H1 (cell line): Measurements from ENCODE around the gene GPR161. TPM values are rescaled to one million over a fixed set of nuclear protein-coding genes. Genes with fewer than 3 reads are reported as not detected.

Experiments used
- CEBPB ChIP-seq: IDR thresholded peaks from 2 replicates; pipeline ENCODE4 v1.6.1; 2012; ENCODE audit warnings: low read depth, low read length
- CHD2 ChIP-seq: IDR thresholded peaks from 2 replicates; pipeline ENCODE4 v1.6.1; 2012; ENCODE audit warnings: low read length, improper control_type of control experiment
- PHF8 ChIP-seq: fragments of 200-600 bp; sonication (generic); conservative IDR thresholded peaks from 2 replicates; pipeline ENCODE4 v1.7.1; 2012; ENCODE audit warnings: low read depth, mild to moderate bottlenecking, inconsistent platforms, low read length, moderate library complexity
- RNF2 ChIP-seq: fragments of 200-900, 300-1000 bp; sonication (generic); IDR thresholded peaks from 2 replicates; pipeline ENCODE4 v1.7.1; 2016; ENCODE audit warnings: borderline replicate concordance, low read depth, mild to moderate bottlenecking, antibody characterized with exemption, low read length; ENCODE audit not compliant: poor library complexity, severe bottlenecking; ENCODE audit errors: missing control alignments
- polyA plus RNA-seq, 7 experiments: library from polyadenylated mRNA; depleted of rRNA in 3 of 7; stranded (reverse) in 5 of 7; unstranded in 2 of 7; fragments of >200 nt in 5 of 7; fragments of 200-250 nt in 2 of 7; gene quantifications; 1 replicate in 5 of 7; 2 replicates in 1 of 7; 4 replicates in 1 of 7; pipeline versions ENCODE4 v1.2.1 to v1.2.3, GENCODE V29; 2011 to 2013; ENCODE audit warnings: missing spikeins in 2 of 7, mixed read lengths in 2 of 7
- total RNA-seq: library from RNA; stranded (reverse); fragmentation: NEBNext Ultra II Directional; extraction: Animal tissue kit (Norgen Biotek cat#: 25700); gene quantifications from 2 replicates; pipeline ENCODE4 v1.2.1, GENCODE V29; 2021
- TF ChIP-seq, protein P1 (sequence below): IDR thresholded peaks from 2 replicates; pipeline ENCODE4 v1.6.1; 2012; ENCODE audit warnings: low read length, inconsistent platforms

The GPR161 gene
- total and polyA plus RNA-seq, 2 of the 8 experiments (the other 6 are each of a cell fraction or from before 2014, with no cell fraction given) = 13.7 to 16.8 TPM

DNA sequence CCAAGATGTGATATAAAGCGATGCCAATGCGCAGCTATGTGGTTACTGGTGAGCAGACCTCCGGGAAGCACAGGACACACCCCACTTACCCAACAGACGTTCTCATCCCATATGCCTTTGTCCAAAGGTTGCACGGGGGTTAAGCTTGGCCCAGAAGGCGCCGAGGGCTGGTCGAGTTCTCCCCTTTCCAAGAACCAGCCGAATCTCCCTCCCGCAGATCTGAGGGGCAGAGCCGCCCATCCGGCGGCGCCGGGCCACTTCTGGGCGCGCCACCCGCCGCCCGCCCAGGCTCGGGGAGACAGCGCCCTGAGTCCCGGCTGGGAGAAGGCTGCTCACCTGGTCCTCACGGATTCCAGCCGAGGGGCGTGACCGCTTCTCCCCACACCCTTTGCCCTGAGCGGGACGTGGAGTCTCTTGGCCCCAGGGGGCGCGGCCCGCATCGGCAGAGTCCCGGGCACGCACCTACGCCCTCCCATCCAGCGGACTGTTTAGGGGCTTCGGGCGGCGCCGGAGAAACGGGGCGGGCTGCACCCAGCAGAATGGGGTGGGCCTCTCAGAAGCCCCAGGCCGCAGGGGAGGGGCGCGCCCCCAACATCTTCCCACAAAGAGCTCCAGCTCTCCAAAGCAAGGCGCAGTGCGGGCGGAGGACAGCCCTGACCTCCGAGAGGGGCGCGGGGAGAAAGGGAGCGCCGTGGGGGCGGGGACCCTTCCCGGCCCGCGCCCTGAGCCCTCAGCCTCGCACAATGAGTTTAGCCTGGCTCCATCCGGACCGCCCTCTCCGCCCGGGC, 615 bp downstream of the GPR161 start (continued):
- TF ChIP-seq, protein P1, sequence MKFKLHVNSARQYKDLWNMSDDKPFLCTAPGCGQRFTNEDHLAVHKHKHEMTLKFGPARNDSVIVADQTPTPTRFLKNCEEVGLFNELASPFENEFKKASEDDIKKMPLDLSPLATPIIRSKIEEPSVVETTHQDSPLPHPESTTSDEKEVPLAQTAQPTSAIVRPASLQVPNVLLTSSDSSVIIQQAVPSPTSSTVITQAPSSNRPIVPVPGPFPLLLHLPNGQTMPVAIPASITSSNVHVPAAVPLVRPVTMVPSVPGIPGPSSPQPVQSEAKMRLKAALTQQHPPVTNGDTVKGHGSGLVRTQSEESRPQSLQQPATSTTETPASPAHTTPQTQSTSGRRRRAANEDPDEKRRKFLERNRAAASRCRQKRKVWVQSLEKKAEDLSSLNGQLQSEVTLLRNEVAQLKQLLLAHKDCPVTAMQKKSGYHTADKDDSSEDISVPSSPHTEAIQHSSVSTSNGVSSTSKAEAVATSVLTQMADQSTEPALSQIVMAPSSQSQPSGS = no peak
- TF ChIP-seq CHD2 (no peak), CEBPB (no peak), PHF8 (peak; percentile 38), RNF2 (no peak)
- TF ChIP-seq, all 59 proteins: peak for 7
